IMR-90 (cell line): Measurements from ENCODE around the gene RAPGEF1. TPM values are rescaled to one million over a fixed set of nuclear protein-coding genes. Genes with fewer than 3 reads are reported as not detected.

Experiments
- ATAC-seq: fragments of 200-7000 bp; cut with Tn5 transposase; 2 replicates; pipeline ENCODE4 v1.9.1; 2020; ENCODE audit warnings: low read depth, mild to moderate bottlenecking, moderate library complexity
- BruUV-seq: library from RNA; stranded (reverse); fragments of 400-500 nt; replicated peaks from 2 replicates; lab custom pipeline; 2021; lab: Mats Ljungman, UMichigan
- CTCF ChIA-PET: fragments of 300-600 bp; formaldehyde crosslinking; extraction: SDS; loops from one replicate; lab custom pipeline; 2021; ENCODE audit warnings: antibody characterized with exemption; lab: Yijun Ruan, JAX
- POLR2A ChIA-PET: fragments of 300-600 bp; sonication (Branson Sonifier 250); formaldehyde crosslinking; loops from one replicate; lab custom pipeline; 2022; ENCODE audit warnings: antibody characterized with exemption; ENCODE audit not compliant: unreplicated experiment; lab: Charles Lee
- DNase-seq: peaks from one replicate; pipeline ENCODE4 v3.0.0; 2013
- H2AFZ ChIP-seq: replicated peaks from 2 replicates; pipeline ENCODE3; 2013; ENCODE audit warnings: low read length, mild to moderate bottlenecking; ENCODE audit not compliant: poor library complexity
- H2AK5ac ChIP-seq: 2 replicates; pipeline ENCODE4 v1.6.1; 2013; ENCODE audit warnings: low read depth, low read length, inconsistent platforms
- H2AK9ac ChIP-seq: replicated peaks from 2 replicates; pipeline ENCODE3; 2013; ENCODE audit warnings: mild to moderate bottlenecking, low read depth, low read length, moderate library complexity; ENCODE audit not compliant: poor library complexity
- H2BK120ac ChIP-seq: 2 replicates; pipeline ENCODE4 v1.6.1; 2013; ENCODE audit warnings: low read depth, low read length, inconsistent platforms
- H2BK15ac ChIP-seq: 3 replicates; pipeline ENCODE4 v1.6.1; 2013; ENCODE audit warnings: low read depth, low read length, inconsistent platforms
- H2BK20ac ChIP-seq: 2 replicates; pipeline ENCODE4 v1.6.1; 2013; ENCODE audit warnings: low read depth, mild to moderate bottlenecking, inconsistent platforms, low read length, moderate library complexity
- H2BK5ac ChIP-seq: 2 replicates; pipeline ENCODE4 v1.6.1; 2013; ENCODE audit warnings: mild to moderate bottlenecking, low read depth, low read length, inconsistent platforms; ENCODE audit not compliant: poor library complexity, severe bottlenecking
- H3K14ac ChIP-seq: replicated peaks from 2 replicates; pipeline ENCODE4 v1.6.1; 2013; ENCODE audit warnings: low read depth, low read length, inconsistent platforms
- H3K18ac ChIP-seq: 2 replicates; pipeline ENCODE4 v1.6.1; 2013; ENCODE audit warnings: low read depth, low read length, control low read depth
- H3K23ac ChIP-seq: 2 replicates; pipeline ENCODE4 v1.6.1; 2013; ENCODE audit warnings: low read depth, low read length, inconsistent platforms
- H3K27ac ChIP-seq: 2 replicates; pipeline ENCODE4 v1.5.1; 2013; ENCODE audit warnings: mild to moderate bottlenecking, control low read depth, low read length; ENCODE audit not compliant: insufficient read depth
- H3K27me3 ChIP-seq: 2 replicates; pipeline ENCODE4 v1.6.1; 2013; ENCODE audit warnings: low read length; ENCODE audit not compliant: control insufficient read depth, insufficient read depth
- H3K36me3 ChIP-seq: 2 replicates; pipeline ENCODE4 v1.6.1; 2013; ENCODE audit warnings: low read length, mixed read lengths; ENCODE audit not compliant: control insufficient read depth, insufficient read depth
- H3K4ac ChIP-seq: 2 replicates; pipeline ENCODE4 v1.6.1; 2013; ENCODE audit warnings: low read depth, low read length, inconsistent platforms
- H3K4me1 ChIP-seq: 2 replicates; pipeline ENCODE4 v1.6.1; 2013; ENCODE audit warnings: low read length, mixed read lengths; ENCODE audit not compliant: control insufficient read depth, insufficient read depth
- H3K4me2 ChIP-seq: 2 replicates; pipeline ENCODE4 v1.6.1; 2013; ENCODE audit warnings: low read depth, mild to moderate bottlenecking, control low read depth, low read length, moderate library complexity
- H3K4me3 ChIP-seq: 2 replicates; pipeline ENCODE4 v1.5.1; 2013; ENCODE audit warnings: low read depth, mild to moderate bottlenecking, control low read depth, low read length, moderate library complexity; ENCODE audit not compliant: insufficient read depth
- H3K56ac ChIP-seq: 2 replicates; pipeline ENCODE4 v1.6.1; 2013; ENCODE audit warnings: low read length, inconsistent platforms; ENCODE audit not compliant: insufficient read depth; ENCODE audit errors: extremely low read depth
- H3K79me1 ChIP-seq, 2 experiments: 2 replicates each; pipeline ENCODE4 v1.6.1; 2013; ENCODE audit warnings: low read length in 2 of 2, inconsistent platforms in 1 of 2, low read depth in 1 of 2
- H3K9ac ChIP-seq: 2 replicates; pipeline ENCODE4 v1.6.1; 2013; ENCODE audit warnings: low read depth, low read length, control low read depth
- H3K9me1 ChIP-seq: 2 replicates; pipeline ENCODE4 v1.6.1; 2013; ENCODE audit warnings: low read length, inconsistent platforms; ENCODE audit not compliant: insufficient read depth
- H3K9me3 ChIP-seq: 2 replicates; pipeline ENCODE4 v1.6.1; 2013; ENCODE audit warnings: low read length; ENCODE audit not compliant: control insufficient read depth, insufficient read depth
- H4K20me1 ChIP-seq: 2 replicates; pipeline ENCODE4 v1.6.1; 2013; ENCODE audit warnings: low read length, inconsistent platforms; ENCODE audit not compliant: insufficient read depth
- H4K5ac ChIP-seq: 2 replicates; pipeline ENCODE4 v1.6.1; 2013; ENCODE audit warnings: mild to moderate bottlenecking, low read depth, low read length, control low read depth
- H4K8ac ChIP-seq, 2 experiments: 2 replicates each; pipeline ENCODE4 v1.6.1; 2013; ENCODE audit warnings: low read depth in 2 of 2, low read length in 2 of 2, control low read depth in 1 of 2, inconsistent platforms in 1 of 2
- H4K91ac ChIP-seq: 2 replicates; pipeline ENCODE4 v1.6.1; 2013; ENCODE audit warnings: low read depth, low read length, inconsistent platforms; ENCODE audit not compliant: insufficient read depth
- CEBPB ChIP-seq: IDR thresholded peaks from 2 replicates; pipeline ENCODE4 v1.6.1; 2012; ENCODE audit warnings: low read depth, low read length, improper control_type of control experiment
- CHD1 ChIP-seq: IDR thresholded peaks from 2 replicates; pipeline ENCODE4 v1.6.1; 2012; ENCODE audit warnings: low read depth, low read length, improper control_type of control experiment
- ELK1 ChIP-seq: fragments of 150-350 bp; IDR thresholded peaks from 2 replicates; pipeline ENCODE4 v1.6.1; 2016; ENCODE audit warnings: low read depth, mild to moderate bottlenecking, low read length, moderate library complexity, borderline replicate concordance
- FOS ChIP-seq: fragments of 150-350 bp; IDR thresholded peaks from 2 replicates; pipeline ENCODE4 v1.6.1; 2016; ENCODE audit warnings: low read depth, low read length
- MAFK ChIP-seq: IDR thresholded peaks from 2 replicates; pipeline ENCODE4 v1.6.1; 2012; ENCODE audit warnings: low read depth, low read length, improper control_type of control experiment
- MAZ ChIP-seq: IDR thresholded peaks from 2 replicates; pipeline ENCODE4 v1.6.1; 2012; ENCODE audit warnings: low read depth, mild to moderate bottlenecking, low read length, improper control_type of control experiment, moderate library complexity, borderline replicate concordance
- MXI1 ChIP-seq: IDR thresholded peaks from 2 replicates; pipeline ENCODE4 v1.6.1; 2012; ENCODE audit warnings: low read depth, mild to moderate bottlenecking, low read length, moderate library complexity, borderline replicate concordance
- NFE2L2 ChIP-seq: fragments of 150-350 bp; IDR thresholded peaks from 2 replicates; pipeline ENCODE4 v1.6.1; 2016; ENCODE audit warnings: low read depth, mild to moderate bottlenecking, low read length
- RAD21 ChIP-seq: IDR thresholded peaks from 2 replicates; pipeline ENCODE4 v1.6.1; 2012; ENCODE audit warnings: low read length, improper control_type of control experiment
- RCOR1 ChIP-seq: IDR thresholded peaks from 2 replicates; pipeline ENCODE4 v1.6.1; 2012; ENCODE audit warnings: mild to moderate bottlenecking, low read length, improper control_type of control experiment; ENCODE audit not compliant: insufficient replicate concordance
- RFX5 ChIP-seq: IDR thresholded peaks from 2 replicates; pipeline ENCODE4 v1.8.0; 2012; ENCODE audit warnings: low read depth, mild to moderate bottlenecking, low read length, moderate library complexity
- SMC3 ChIP-seq: fragments of 150-350 bp; IDR thresholded peaks from 2 replicates; pipeline ENCODE4 v1.6.1; 2016; ENCODE audit warnings: low read depth, mild to moderate bottlenecking, antibody characterized with exemption, low read length, moderate library complexity
- WGBS, 2 experiments: methylation state at CpG; one replicate each; pipeline versions ENCODE4 v1.1.5 to v1.1.7; 2013; ENCODE audit warnings: missing lambda C conversion rate in 2 of 2; ENCODE audit not compliant: insufficient read length in 1 of 2; ENCODE audit errors: extremely low coverage in 2 of 2; 5-methylcytosine and 5-hydroxymethylcytosine counted together
- dilution Hi-C: fragments of 300-500 bp; cut with HindIII; formaldehyde crosslinking; loops from one replicate; pipeline ENCODE4 v1.14.3; 2018; ENCODE audit warnings: low sequenced_read_pairs; ENCODE audit not compliant: unreplicated experiment
- in situ Hi-C: fragments of 300-500 bp; cut with MboI; formaldehyde crosslinking; loops from 3 replicates; pipeline ENCODE4 v1.14.3; 2019; ENCODE audit warnings: low sequenced_read_pairs, inconsistent platforms, mixed read lengths
- intact Hi-C: fragments of 100-400 bp; cut with micrococcal nuclease; formaldehyde crosslinking; loops from 2 replicates; pipeline ENCODE4 v1.10.0; 2022
- polyA plus RNA-seq, 3 experiments: library from polyadenylated mRNA; depleted of rRNA; stranded (reverse); fragments of >200 nt; gene quantifications; 2 replicates each; pipeline ENCODE4 v1.2.3, GENCODE V29; 2012; ENCODE audit warnings: low replicate concordance in 1 of 3
- total RNA-seq: library from RNA; depleted of rRNA; stranded (reverse); fragments of >200 nt; gene quantifications from 2 replicates; pipeline ENCODE4 v1.2.3, GENCODE V29; 2012
- TF ChIP-seq, protein P1 (sequence below): fragments of 150-350 bp; IDR thresholded peaks from 2 replicates; pipeline ENCODE4 v1.6.1; 2017; ENCODE audit warnings: mild to moderate bottlenecking, antibody characterized with exemption, low read length, low read depth
- TF ChIP-seq, protein P2 (sequence below): conservative IDR thresholded peaks from 2 replicates; pipeline ENCODE4 v1.5.1; 2012; ENCODE audit warnings: mild to moderate bottlenecking, low read depth, low read length, improper control_type of control experiment

Gene RAPGEF1
- total and polyA plus RNA-seq, 2 of the 4 experiments (the other 2 are of a cell fraction) = 13.1 to 22.3 TPM

GRCh38 chr9:131693651-131694597 lies 46.0 kb downstream of the RAPGEF1 start:
- H3K4me3 ChIP-seq = no peak overlapping the region
- ChIA-PET CTCF (interaction anchor here (0.7 kb wide), 1 partner anchor 13 kb away, joined by 3 read pairs; no protein-coding TSS in a partner anchor), POLR2A (no interaction called here)
- H4K91ac ChIP-seq = no peak overlapping the region
- dilution Hi-C loops = no loop called here
- no peak overlapping the region for H2BK15ac ChIP-seq
- H3K79me1 ChIP-seq = peaks cover 53 to 69% of the 10 kb centered on the region in 2 experiments
- no TSS peak for BruUV-seq
- H3K27ac ChIP-seq = no peak overlapping the region
- no peak overlapping the region for H4K5ac ChIP-seq
- H2BK5ac ChIP-seq = no peak overlapping the region
- H3K4ac ChIP-seq = no peak overlapping the region
- ATAC-seq (no peak), DNase-seq (no peak)
- H4K8ac ChIP-seq = no peak overlapping the region
- no peaks in the 10 kb centered on the region for H3K36me3 ChIP-seq
- no peak overlapping the region for H3K9ac ChIP-seq
- H3K4me2 ChIP-seq = no peak overlapping the region
- peaks cover 20% of the 10 kb centered on the region for H3K4me1 ChIP-seq
- H3K9me3 ChIP-seq = no peaks in the 10 kb centered on the region
- H3K14ac ChIP-seq = no peak overlapping the region
- H2AK5ac ChIP-seq = no peak overlapping the region
- H4K20me1 ChIP-seq = peaks cover 68% of the 10 kb centered on the region
- H3K9me1 ChIP-seq = peaks cover 19% of the 10 kb centered on the region
- H3K18ac ChIP-seq = no peak overlapping the region
- H3K23ac ChIP-seq = no peak overlapping the region
- H3K27me3 ChIP-seq = no peaks in the 10 kb centered on the region
- no peak overlapping the region for H2AFZ ChIP-seq
- intact Hi-C loops = no loop called here
- H2BK20ac ChIP-seq = no peak overlapping the region
- no peak overlapping the region for H3K56ac ChIP-seq
- in situ Hi-C loops = no loop called here
- WGBS, 2 experiments = 100% methylated on average over 1 of the region's 4 CpGs; no CpG with 5 or more reads in 1 of the 2 experiments
- no peak overlapping the region for H2BK120ac ChIP-seq
- H2AK9ac ChIP-seq = no peak overlapping the region
- TF ChIP-seq ELK1 (no peak), FOS (no peak), NFE2L2 (no peak), MAZ (no peak), RCOR1 (no peak), MXI1 (no peak), MAFK (no peak), RFX5 (no peak), CHD1 (no peak), CEBPB (no peak), SMC3 (no peak), RAD21 (no peak)
- TF ChIP-seq, protein P1, sequence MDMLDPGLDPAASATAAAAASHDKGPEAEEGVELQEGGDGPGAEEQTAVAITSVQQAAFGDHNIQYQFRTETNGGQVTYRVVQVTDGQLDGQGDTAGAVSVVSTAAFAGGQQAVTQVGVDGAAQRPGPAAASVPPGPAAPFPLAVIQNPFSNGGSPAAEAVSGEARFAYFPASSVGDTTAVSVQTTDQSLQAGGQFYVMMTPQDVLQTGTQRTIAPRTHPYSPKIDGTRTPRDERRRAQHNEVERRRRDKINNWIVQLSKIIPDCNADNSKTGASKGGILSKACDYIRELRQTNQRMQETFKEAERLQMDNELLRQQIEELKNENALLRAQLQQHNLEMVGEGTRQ = no peak
- TF ChIP-seq, protein P2, sequence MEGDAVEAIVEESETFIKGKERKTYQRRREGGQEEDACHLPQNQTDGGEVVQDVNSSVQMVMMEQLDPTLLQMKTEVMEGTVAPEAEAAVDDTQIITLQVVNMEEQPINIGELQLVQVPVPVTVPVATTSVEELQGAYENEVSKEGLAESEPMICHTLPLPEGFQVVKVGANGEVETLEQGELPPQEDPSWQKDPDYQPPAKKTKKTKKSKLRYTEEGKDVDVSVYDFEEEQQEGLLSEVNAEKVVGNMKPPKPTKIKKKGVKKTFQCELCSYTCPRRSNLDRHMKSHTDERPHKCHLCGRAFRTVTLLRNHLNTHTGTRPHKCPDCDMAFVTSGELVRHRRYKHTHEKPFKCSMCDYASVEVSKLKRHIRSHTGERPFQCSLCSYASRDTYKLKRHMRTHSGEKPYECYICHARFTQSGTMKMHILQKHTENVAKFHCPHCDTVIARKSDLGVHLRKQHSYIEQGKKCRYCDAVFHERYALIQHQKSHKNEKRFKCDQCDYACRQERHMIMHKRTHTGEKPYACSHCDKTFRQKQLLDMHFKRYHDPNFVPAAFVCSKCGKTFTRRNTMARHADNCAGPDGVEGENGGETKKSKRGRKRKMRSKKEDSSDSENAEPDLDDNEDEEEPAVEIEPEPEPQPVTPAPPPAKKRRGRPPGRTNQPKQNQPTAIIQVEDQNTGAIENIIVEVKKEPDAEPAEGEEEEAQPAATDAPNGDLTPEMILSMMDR = no peak
